ENCODE results near the gene COL27A1.
"Not testable (repeated sequence)": the region's sequence is repeated elsewhere in the genome, so short reads cannot be mapped to it uniquely, and the experiment has no call there.

COL27A1 gene

GRCh38 chr9:114124138-114124537 lies 31.2 kb upstream of the COL27A1 start:
- no peak overlapping the region for H3K4me3 ChIP-seq (ENCODE audit: low read depth, low read length)

GRCh38 chr9:114124666-114125475 lies 30.5 kb upstream of the COL27A1 start:
- no peak for TF ChIP-seq CTCF (IDR thresholded peaks at IDR 0.05; ENCODE audit: low read depth, low read length)
- H3K4me3 ChIP-seq (ENCODE audit: low read depth, low read length): no peak overlapping the region

More at GRCh38 chr9:114124138-114124537, 31.2 kb upstream of the COL27A1 start:
- no peak for TF ChIP-seq CTCF (IDR thresholded peaks at IDR 0.05; ENCODE audit: low read depth, low read length)

- no peak for TF ChIP-seq CTCF (IDR thresholded peaks at IDR 0.05; ENCODE audit: low read depth, low read length)
These were observed 29.8 kb upstream of the COL27A1 start for GRCh38 chr9:114125476-114126013.

GRCh38 chr9:114126247-114127060 lies 28.9 kb upstream of the COL27A1 start:
- no peak overlapping the region for H3K4me3 ChIP-seq (ENCODE audit: low read depth, low read length)
- no peak for TF ChIP-seq CTCF (IDR thresholded peaks at IDR 0.05; ENCODE audit: low read depth, low read length)

More at GRCh38 chr9:114125476-114126013, 29.8 kb upstream of the COL27A1 start:
- H3K4me3 ChIP-seq (ENCODE audit: low read depth, low read length): no peak overlapping the region

- H3K4me3 ChIP-seq (ENCODE audit: low read depth, low read length): not testable (repeated sequence)
These were observed 26.6 kb upstream of the COL27A1 start for GRCh38 chr9:114128759-114129158.

- H3K4me3 ChIP-seq (ENCODE audit: low read depth, low read length): no peak overlapping the region
- no peak for TF ChIP-seq CTCF (IDR thresholded peaks at IDR 0.05; ENCODE audit: low read depth, low read length)
These were observed 25.2 kb upstream of the COL27A1 start for GRCh38 chr9:114130141-114130540.

- H3K4me3 ChIP-seq (ENCODE audit: low read depth, low read length): no peak overlapping the region
These were observed 24.6 kb upstream of the COL27A1 start for GRCh38 chr9:114130624-114131277.

More at GRCh38 chr9:114130624-114131277, 24.6 kb upstream of the COL27A1 start:
- no peak for TF ChIP-seq CTCF (IDR thresholded peaks at IDR 0.05; ENCODE audit: low read depth, low read length)

All from WI38 (cell line).